GM10266 (cell line): Measurements from ENCODE around the gene DDX53.

ENCODE experiments used
- DNase-seq: peaks from one replicate; pipeline ENCODE4 v3.0.0; 2012; ENCODE audit errors: extremely low spot score
- CTCF ChIP-seq: IDR thresholded peaks from 2 replicates; pipeline ENCODE4 v1.5.1; 2012; ENCODE audit warnings: mild to moderate bottlenecking, low read depth; ENCODE audit not compliant: control insufficient read depth, insufficient read depth; ENCODE audit errors: missing control alignments

The DDX53 gene

DNA sequence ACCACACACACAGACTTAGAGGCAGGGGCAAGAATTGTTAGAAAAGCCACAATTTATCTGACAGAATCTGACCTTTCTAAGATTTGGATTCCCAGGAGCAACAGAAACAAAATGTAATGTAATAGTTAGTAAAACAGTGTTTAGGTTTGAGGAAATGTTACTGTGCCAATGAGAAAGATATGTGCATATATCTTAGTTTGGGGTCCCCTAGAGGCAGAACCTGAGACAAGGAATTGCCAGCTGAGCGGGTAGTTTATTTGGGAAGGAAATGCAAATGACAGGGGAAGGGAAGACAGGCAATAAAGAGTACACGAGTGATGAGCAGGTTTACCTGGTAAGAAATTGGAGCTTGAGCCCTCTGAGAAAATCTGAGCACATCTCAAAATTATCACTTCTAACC, 31.3 kb upstream of the DDX53 start:
- no peak for TF ChIP-seq CTCF
- DNase-seq: no peak

DNA sequence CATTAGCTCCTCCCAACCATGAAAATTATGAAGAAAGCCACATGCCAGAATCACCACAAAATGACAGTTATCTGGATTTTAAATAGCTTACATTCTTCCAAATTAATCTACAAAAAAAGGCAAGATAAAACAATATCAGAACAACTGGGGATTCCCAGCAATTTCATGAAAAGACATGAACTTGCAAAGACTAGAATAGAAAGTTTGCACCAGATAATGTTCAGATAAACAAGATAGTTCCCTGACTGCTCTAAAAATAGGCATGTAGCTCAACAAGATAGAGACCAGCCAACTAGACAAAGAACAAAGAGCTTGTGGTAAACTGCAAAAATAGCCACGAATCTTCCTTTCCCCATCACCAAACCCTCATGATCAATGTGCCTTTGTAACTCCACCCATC, 30.3 kb upstream of the DDX53 start:
- no peak for DNase-seq
- no peak for TF ChIP-seq CTCF

DNA sequence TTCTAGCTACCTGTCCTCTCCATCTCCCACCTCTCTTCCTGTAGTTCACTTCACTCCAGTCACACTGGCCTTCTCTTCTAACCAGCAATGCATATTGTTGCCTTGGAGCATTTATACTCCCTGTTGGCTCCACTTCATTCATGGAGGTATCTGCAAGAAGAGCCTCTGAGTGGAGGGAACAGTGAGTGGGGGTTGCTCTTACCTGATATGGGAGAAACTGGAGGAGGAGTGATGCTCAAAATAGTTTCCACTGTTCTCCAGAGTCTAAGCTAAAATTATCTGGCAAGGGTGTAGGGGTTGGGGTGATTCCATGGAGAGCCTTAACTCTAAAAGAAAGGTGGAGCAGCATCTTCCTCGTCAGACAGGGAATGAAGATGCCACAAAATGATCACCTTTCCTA, 28.9 kb upstream of the DDX53 start:
- no peak for DNase-seq
- no peak for TF ChIP-seq CTCF

DNA sequence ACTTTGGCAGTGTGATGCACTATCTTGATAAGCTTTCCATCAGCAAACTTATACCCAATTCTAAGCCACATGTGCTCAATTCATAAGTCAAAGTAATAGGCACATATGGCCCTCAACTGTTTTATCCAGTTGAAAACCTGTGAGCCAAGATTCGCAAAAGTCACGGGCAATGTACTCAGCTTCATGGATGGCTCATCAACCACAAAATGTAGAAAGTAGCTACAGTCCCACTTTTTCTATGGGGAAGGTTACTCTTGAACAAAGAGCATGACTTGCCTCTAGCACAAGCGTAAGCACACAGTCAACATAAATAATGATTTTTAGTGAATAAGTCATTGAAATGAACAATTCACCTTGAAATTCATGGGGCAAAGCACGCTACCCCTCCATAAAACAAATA, 25.1 kb upstream of the DDX53 start:
- no peak for TF ChIP-seq CTCF
- DNase-seq: no peak

DNA sequence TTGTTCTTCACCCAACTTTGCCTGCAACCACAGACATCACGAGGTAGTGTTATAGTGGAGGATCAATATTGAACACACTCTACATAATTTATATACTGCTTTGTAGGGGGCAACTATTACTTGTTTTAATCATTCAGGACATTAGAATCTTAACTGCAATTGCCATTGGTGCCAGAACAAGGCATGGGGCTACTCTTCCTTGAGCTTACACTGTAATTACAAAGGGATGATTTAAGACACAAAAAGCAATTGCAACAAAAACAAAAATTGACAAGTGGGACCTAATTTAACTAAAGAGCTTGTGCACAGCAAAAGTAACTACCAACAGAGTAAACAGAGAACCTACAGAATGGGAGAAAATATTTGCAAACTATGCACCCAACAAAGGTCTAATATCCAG, 24.0 kb upstream of the DDX53 start:
- no peak for TF ChIP-seq CTCF
- no peak for DNase-seq

DNA sequence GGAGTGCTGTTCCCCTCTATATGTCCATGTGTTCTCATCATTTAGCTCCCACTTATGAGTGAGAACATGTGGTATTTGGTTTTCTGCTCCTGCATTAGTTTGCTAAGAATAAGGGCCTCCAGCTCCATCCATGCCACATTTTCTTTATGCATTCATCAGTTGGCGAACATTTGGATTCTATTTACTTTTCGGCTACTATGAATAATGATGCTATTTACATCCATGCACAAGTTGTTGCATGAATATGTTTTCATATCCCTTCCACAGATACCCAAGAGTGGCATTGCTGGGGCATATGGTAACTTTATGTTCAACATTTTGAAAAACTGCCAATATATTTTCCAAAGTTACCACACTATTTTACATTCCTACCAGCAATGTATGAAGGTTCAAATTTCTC, 13.8 kb upstream of the DDX53 start:
- DNase-seq: no peak
- no peak for TF ChIP-seq CTCF

DNA sequence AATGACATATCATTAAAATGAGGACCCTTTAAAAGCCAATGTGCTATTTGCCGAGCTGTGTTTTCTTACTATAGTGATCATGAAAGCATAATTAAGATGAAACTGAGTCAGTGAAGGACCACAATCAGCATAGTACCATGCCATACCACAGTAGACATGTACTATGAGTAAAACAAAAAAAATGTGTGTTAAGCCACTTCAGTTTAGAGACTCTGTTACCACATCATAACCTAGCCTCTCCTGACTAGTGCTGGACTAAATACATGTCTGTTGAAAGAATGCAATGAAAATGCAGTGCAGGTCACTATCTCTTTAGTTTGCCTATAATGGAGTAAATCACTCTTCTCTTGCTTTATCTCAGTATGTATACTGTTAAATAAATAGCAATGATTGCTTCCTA, 12.3 kb upstream of the DDX53 start:
- TF ChIP-seq CTCF: no peak
- no peak for DNase-seq
